MM.1S (cell line): ENCODE results near the gene HES1.

Experiments
- CTCF ChIP-seq: fragments of 300-600 bp; sonication (generic); IDR thresholded peaks from 2 replicates; pipeline ENCODE4 v1.5.1; 2016; ENCODE audit warnings: antibody characterized with exemption, low read length, mixed read lengths
- EZH2 ChIP-seq: fragments of 300-600 bp; sonication (generic); optimal IDR thresholded peaks from 2 replicates; pipeline ENCODE3; 2017; ENCODE audit warnings: low read depth, mild to moderate bottlenecking, antibody characterized with exemption, low read length, mixed read lengths

- TF ChIP-seq CTCF = no peak
- no peak for TF ChIP-seq EZH2
These were observed 27.7 kb downstream of the HES1 start for GRCh38 chr3:194163697-194164096.
